BLaER1 treated with 17β-estradiol and CSF1 and Interleukin-3, amounts not matched to agents 10 nM and 100 nM (cell line): ENCODE data around the gene UCKL1.
"Not testable (repeated sequence)": the region's sequence is repeated elsewhere in the genome, so short reads cannot be mapped to it uniquely, and the experiment has no call there.

ENCODE experiments used
- H3K27ac ChIP-seq, 11 experiments: shearing (Covaris generic); formaldehyde crosslinking; 2 replicates each; pipeline ENCODE4 v1.8.1; 2022
- H3K27me3 ChIP-seq, 11 experiments: shearing (Covaris generic); formaldehyde crosslinking; 2 replicates each; pipeline ENCODE4 v1.8.1; 2022
- H3K36me3 ChIP-seq, 11 experiments: shearing (Covaris generic); formaldehyde crosslinking; 2 replicates each; pipeline ENCODE4 v1.8.1; 2022
- H3K4me1 ChIP-seq, 10 experiments: shearing (Covaris generic); formaldehyde crosslinking; 2 replicates each; pipeline ENCODE4 v1.8.1; 2022
- H3K4me2 ChIP-seq, 11 experiments: shearing (Covaris generic); formaldehyde crosslinking; 2 replicates each; pipeline ENCODE4 v1.8.1; 2022
- H3K4me3 ChIP-seq, 10 experiments: shearing (Covaris generic); formaldehyde crosslinking; 2 replicates each; pipeline ENCODE4 v1.8.1; 2022
- H3K9ac ChIP-seq, 11 experiments: shearing (Covaris generic); formaldehyde crosslinking; 2 replicates each; pipeline ENCODE4 v1.8.1; 2022
- H3K9me3 ChIP-seq, 11 experiments: shearing (Covaris generic); formaldehyde crosslinking; replicated peaks in 1 of 11; 2 replicates each; pipeline ENCODE4 v1.8.1; 2022
- H4K20me1 ChIP-seq, 11 experiments: shearing (Covaris generic); formaldehyde crosslinking; 2 replicates each; pipeline ENCODE4 v1.8.1; 2022
- Cebpa-rat ChIP-seq, 11 experiments: shearing (Covaris generic); IDR thresholded peaks; 2 replicates each; pipeline ENCODE4 v1.8.1; 2022

The UCKL1 gene

DNA sequence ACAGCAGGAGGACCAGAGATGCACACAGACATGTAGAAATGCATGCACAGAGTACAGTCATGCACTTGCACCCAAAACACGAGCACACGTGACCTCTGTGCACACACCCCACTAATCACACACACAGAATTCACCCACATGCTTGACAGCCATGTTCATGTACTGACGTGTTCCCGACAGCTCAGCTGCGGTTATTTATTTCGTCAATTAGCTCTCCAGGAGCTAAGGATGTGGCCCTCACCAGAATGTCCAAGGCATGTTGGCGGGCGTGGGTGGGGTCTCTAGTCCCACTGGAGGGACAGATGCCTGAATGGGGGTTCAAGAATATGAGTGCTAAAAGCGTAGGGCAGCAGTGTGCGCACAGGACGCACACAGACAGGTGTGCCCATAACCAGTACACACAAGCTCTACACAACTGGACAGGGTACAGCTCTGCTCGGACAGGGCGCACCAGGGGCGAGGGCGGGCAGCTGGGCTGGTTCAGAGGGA is 24.1 kb upstream of the UCKL1 start:
- Histone ChIP-seq H3K27me3 (no peaks in the 10 kb centered on the region), H3K4me3 (peak overlapping the region; percentile 78 to 94 (median 86); a peak in 19 of 20 replicates), H3K27ac (peak overlapping the region in 10 of 11 experiments; percentile 28 to 87 (median 80); a peak in 20 of 22 replicates), H3K9ac (peak overlapping the region; percentile 43 to 86 (median 83); a peak in 20 of 22 replicates), H3K9me3 (no peaks in the 10 kb centered on the region), H3K36me3 (peaks cover 28 to 35% (median 31%) of the 10 kb centered on the region in 11 experiments), H3K4me2 (peak overlapping the region; percentile 97 to 100 (median 100)), H3K4me1 (peaks cover 41 to 57% (median 54%) of the 10 kb centered on the region in 10 experiments), H4K20me1 (peaks cover 0 to 55% (median 31%) of the 10 kb centered on the region in 11 experiments; a peak in 17 of 22 replicates)
- no peak for TF ChIP-seq Cebpa-rat (IDR thresholded peaks at IDR 0.05)

DNA sequence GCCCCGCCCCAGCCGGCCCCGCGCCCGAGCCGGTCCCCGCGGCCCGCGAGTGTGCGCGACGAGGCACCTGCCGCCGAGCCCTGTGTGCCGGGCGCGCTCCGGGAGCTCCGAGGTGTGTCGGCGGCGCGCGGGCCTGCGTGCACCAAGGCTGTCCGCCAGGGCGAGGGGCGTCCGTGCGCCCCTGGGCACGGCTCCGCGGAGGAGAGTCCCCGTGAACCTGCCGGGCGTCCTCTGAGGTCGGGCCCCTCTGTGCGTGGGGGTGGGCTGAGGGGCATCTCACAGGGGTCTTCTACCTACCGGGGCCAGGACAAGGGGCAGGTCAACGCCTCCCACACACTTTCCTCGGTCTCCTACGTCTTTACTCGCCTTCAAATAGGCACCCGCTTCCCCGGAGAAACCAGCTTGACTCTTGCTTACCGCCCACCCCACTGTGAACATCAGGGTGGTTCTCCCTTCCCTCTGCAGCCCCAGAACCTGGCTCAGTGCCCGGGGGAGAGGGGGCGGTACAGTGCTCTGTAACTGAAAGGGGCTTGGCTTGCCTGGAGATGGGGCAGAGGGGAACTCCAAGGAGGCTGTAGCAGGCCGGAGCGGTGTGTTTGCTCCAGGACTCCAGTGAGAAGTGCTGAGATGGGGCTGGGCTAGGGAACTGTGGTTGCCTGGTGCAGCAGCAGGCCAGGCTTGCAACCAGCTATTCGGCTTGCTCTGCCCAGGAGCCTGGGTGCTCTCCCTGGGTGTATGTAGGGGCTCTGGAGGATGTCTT is 23.5 kb upstream of the UCKL1 start, which contains the start of gene SAMD10:
Gene SAMD10 (minus strand): TSS at position 86 of the 760 bp plus-strand sequence. CDS start 175 bp downstream, outside the sequence.
- peak within 1 kb of the TSS; percentile 76 to 86 (median 83) for H3K9ac ChIP-seq
- no peak for TF ChIP-seq Cebpa-rat (IDR thresholded peaks at IDR 0.05)
- H4K20me1 ChIP-seq: peaks cover 0 to 49% (median 30%) of the 10 kb centered on the region in 11 experiments; a peak in 17 of 22 replicates
- peak within 1 kb of the TSS; percentile 78 to 94 (median 86) for H3K4me3 ChIP-seq
- H3K4me2 ChIP-seq: peak within 1 kb of the TSS; percentile 97 to 100 (median 100)
- peaks cover 22 to 30% (median 24%) of the 10 kb centered on the region in 11 experiments for H3K36me3 ChIP-seq
- no peaks in the 10 kb centered on the region for H3K9me3 ChIP-seq
- H3K27me3 ChIP-seq: no peaks in the 10 kb centered on the region
- peak within 1 kb of the TSS in 10 of 11 experiments; percentile 43 to 87 (median 80); a peak in 20 of 22 replicates for H3K27ac ChIP-seq
- H3K4me1 ChIP-seq: peaks cover 41 to 57% (median 54%) of the 10 kb centered on the region in 10 experiments

DNA sequence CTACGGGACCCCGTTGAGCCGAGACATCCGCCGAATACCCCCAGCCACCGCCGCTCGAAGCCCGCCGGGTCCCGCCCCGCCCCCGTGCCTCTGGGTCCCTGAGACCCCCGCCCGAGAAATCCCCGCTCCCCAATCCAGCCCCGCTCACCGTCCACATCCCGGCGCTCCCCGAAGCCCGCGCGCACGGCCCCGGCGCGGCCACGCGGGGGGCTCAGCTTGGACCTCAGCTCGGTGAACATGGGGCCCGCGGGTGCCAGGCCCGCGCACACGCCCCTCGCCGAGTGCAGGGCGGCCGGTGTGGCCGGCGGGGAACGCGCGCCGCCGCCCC is 23.0 kb upstream of the UCKL1 start:
- H3K9me3 ChIP-seq: no peaks in the 10 kb centered on the region
- H4K20me1 ChIP-seq: peaks cover 0 to 48% (median 24%) of the 10 kb centered on the region in 11 experiments; a peak in 17 of 22 replicates
- H3K4me2 ChIP-seq: peak overlapping the region; percentile 97 to 100 (median 100)
- peaks cover 45 to 59% (median 55%) of the 10 kb centered on the region in 10 experiments for H3K4me1 ChIP-seq
- TF ChIP-seq Cebpa-rat (IDR thresholded peaks at IDR 0.05): no peak
- peaks cover 16 to 25% (median 19%) of the 10 kb centered on the region in 11 experiments for H3K36me3 ChIP-seq
- H3K27ac ChIP-seq: peak overlapping the region in 10 of 11 experiments; percentile 13 to 87 (median 80); a peak in 18 of 22 replicates
- H3K27me3 ChIP-seq: no peaks in the 10 kb centered on the region
- peak overlapping the region; percentile 76 to 85 (median 82) for H3K9ac ChIP-seq
- peak overlapping the region; percentile 60 to 94 (median 86) for H3K4me3 ChIP-seq

DNA sequence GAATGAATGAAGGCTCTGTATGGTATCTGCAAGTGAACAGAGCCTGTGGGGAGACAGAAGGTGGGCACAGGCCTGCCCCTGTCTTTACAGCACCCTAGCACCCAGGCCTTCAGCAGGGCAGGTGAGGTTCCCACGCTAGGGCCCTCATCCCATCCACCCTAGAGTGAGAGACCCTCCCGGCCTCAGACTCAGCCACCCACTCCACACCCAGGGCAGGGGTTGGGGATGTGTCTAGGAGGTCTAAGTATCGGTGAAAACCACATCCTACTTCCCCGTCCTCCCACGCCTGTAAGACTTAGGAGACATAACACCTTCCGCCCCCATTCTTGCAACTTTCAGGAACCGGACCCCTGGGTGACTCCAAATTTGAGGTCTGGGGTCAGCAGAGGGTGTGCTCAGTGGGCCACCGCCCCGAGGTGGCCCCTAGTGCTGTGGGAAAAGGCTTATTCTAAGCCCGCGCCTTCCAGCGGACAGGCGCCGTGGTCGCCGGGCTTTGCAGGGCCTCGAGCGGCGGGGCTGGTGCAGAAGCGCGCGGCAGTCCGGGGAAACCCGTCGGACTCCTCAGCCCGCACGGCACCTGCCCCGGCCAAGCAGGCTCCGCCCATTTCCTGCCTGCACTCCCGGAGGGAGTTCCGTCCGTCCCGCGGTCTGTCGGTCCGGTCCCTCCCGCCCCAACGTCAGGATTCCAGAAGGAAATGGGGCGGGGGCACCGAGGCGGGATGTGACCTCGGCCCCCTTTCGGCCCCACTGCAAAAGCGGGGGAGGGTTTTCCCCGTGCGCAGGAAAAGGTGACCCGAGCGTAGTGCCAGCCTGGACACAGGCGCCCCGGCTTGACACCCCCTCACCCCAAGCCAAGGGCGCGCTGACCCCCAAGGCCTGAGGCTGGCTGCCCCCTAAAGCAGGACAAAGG is 22.4 kb upstream of the UCKL1 start:
- H4K20me1 ChIP-seq: peaks cover 0 to 43% (median 19%) of the 10 kb centered on the region in 11 experiments; a peak in 17 of 22 replicates
- peak overlapping the region in 9 of 11 experiments; percentile 38 to 87 (median 78); a peak in 14 of 22 replicates for H3K27ac ChIP-seq
- no peaks in the 10 kb centered on the region for H3K9me3 ChIP-seq
- H3K9ac ChIP-seq: peak overlapping the region; percentile 76 to 85 (median 82); a peak in 21 of 22 replicates
- H3K27me3 ChIP-seq: no peaks in the 10 kb centered on the region
- peak overlapping the region; percentile 60 to 94 (median 86) for H3K4me3 ChIP-seq
- TF ChIP-seq Cebpa-rat (IDR thresholded peaks at IDR 0.05): no peak
- H3K4me1 ChIP-seq: peaks cover 48 to 65% (median 61%) of the 10 kb centered on the region in 10 experiments
- H3K4me2 ChIP-seq: peak overlapping the region; percentile 97 to 100 (median 100)
- peaks cover 10 to 19% (median 13%) of the 10 kb centered on the region in 11 experiments for H3K36me3 ChIP-seq

DNA sequence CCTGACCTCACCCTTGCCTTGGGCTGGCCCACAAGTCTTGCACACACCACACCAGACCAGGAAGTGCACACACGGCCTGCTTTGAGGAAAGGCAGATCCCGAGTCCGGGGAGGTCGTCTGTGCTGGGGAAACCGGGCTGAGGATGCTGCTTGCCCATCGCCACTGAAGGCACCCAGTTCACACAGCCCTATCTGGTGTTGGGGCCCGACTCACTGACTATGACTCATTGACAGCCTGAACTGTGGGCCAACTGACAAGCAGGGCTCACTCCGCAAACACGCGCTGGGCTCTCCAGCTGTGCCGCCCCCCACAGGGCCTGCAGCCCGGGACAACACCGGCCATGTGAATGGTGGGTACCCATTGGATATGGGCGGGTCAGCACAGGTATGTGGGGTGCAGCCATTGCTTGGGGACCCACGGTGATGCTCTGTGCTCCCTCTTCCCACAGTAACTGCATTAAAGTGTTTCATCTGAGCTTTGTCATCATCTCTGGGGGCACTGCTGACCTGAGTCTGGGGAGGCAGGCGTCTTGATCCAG is 21.6 kb upstream of the UCKL1 start:
- Histone ChIP-seq H3K4me2 (peak overlapping the region; percentile 97 to 100 (median 100)), H4K20me1 (peaks cover 0 to 35% (median 11%) of the 10 kb centered on the region in 11 experiments; a peak in 17 of 22 replicates), H3K27me3 (no peaks in the 10 kb centered on the region), H3K4me1 (peaks cover 45 to 67% (median 60%) of the 10 kb centered on the region in 10 experiments), H3K9me3 (no peaks in the 10 kb centered on the region), H3K9ac (peak overlapping the region in 6 of 11 experiments; percentile 7 to 85 (median 80); a peak in 7 of 22 replicates), H3K36me3 (peaks cover 3 to 11% (median 5%) of the 10 kb centered on the region in 11 experiments), H3K4me3 (peak overlapping the region in 8 of 10 experiments; percentile 60 to 94 (median 84); a peak in 12 of 20 replicates), H3K27ac (peak overlapping the region in 3 of 11 experiments; percentile 76 to 87 (median 78); a peak in 4 of 22 replicates)
- TF ChIP-seq Cebpa-rat (IDR thresholded peaks at IDR 0.05): no peak

DNA sequence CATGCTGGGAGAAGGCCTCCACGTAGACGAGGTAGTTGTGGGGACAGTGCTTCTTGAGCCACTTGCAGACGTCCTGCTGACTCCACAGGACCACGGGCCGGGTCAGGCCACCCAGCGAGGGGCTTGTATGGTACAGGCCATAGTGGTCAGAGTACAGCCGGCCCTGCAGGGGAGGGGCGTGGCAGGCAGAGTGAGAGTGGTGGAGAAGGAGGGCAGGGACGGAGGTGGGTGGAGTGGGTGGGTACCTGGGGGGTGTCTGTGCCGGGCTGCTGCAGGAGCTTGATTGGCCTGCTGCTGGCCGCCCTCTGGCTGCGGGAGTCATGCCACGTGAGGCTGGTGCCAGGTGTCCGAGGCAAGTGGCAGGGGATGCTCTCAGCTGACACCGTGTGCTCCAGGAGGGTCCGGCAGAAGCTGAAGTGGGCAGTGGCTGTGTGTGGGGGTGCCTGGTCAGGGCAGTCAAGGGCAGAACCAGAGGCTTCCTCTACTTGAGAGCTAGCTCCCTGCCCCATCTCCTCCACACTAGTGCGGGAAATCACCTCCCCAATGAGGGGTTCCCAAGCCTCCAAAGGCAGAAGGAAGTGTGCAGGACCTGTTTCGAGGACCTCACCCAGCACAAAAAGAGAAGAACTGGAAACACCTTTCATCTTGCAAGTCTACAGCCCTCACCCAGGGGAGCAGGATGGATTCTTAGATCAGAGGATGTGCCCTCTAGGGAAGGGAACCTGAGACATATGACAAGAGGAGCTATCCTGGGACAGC is 20.9 kb upstream of the UCKL1 start:
- TF ChIP-seq Cebpa-rat (IDR thresholded peaks at IDR 0.05): no peak
- peak overlapping the region; percentile 97 to 100 (median 100); a peak in 21 of 22 replicates for H3K4me2 ChIP-seq
- no peaks in the 10 kb centered on the region for H3K9me3 ChIP-seq
- no peak overlapping the region for H3K4me3 ChIP-seq
- peaks cover 38 to 65% (median 56%) of the 10 kb centered on the region in 10 experiments for H3K4me1 ChIP-seq
- no peak overlapping the region for H3K27ac ChIP-seq
- peaks cover 0 to 28% (median 5%) of the 10 kb centered on the region in 11 experiments; a peak in 14 of 22 replicates for H4K20me1 ChIP-seq
- H3K9ac ChIP-seq: peak overlapping the region in 4 of 11 experiments; percentile 3 to 85 (median 45); a peak in 2 of 22 replicates
- H3K36me3 ChIP-seq: peaks cover 0 to 7% (median 0%) of the 10 kb centered on the region in 11 experiments; a peak in 2 of 22 replicates
- no peaks in the 10 kb centered on the region for H3K27me3 ChIP-seq

DNA sequence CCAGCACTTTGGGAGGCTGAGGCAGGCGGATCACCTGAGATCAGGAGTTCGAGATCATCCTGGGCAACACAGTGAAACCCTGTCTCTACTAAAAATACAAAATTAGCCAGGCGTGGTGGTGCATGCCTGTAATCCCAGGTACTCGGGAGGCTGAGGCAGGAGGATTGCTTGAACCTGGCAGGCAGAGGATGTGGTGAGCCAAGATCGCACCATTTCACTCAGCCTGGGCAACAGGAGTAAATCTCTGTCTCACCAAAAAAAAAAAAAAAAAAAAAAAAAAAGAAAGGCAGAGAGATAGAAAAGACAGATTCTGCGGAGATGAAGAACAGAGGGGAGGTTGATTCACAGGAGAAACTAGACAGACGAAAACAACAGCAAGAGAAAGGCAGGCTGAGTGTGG is 20.3 kb upstream of the UCKL1 start:
- not testable (repeated sequence) for H3K4me2 ChIP-seq, H3K9ac ChIP-seq, H3K4me3 ChIP-seq, H3K36me3 ChIP-seq, H3K9me3 ChIP-seq, H3K27me3 ChIP-seq, H3K27ac ChIP-seq
- Histone ChIP-seq H3K4me1 (peaks cover 32 to 63% (median 53%) of the 10 kb centered on the region in 10 experiments), H4K20me1 (peaks cover 0 to 23% (median 0%) of the 10 kb centered on the region in 11 experiments; a peak in 5 of 22 replicates)
